Lung (tissue), 12 donors: ENCODE measurements around the gene CCDC157. TPM values are rescaled to one million over a fixed set of nuclear protein-coding genes. Genes with fewer than 3 reads are reported as not detected.

Experiments
- ATAC-seq: fragments of 200-7000 bp; cut with Tn5 transposase; one replicate; pipeline ENCODE4 v1.9.1; 2020; ENCODE audit warnings: moderate number of reproducible peaks; ENCODE audit not compliant: insufficient read depth, low FRiP score
- DNase-seq, 3 donors: peaks; one replicate each; pipeline ENCODE4 v3.0.0-alpha.2; 2013 to 2017
- H3K27ac ChIP-seq, 2 donors: one replicate each; pipeline ENCODE4 v1.5.1; 2013; ENCODE audit warnings: mild to moderate bottlenecking in 2 of 2, moderate library complexity in 2 of 2, control low read depth in 1 of 2, inconsistent platforms in 1 of 2, low read depth in 1 of 2, low read length in 1 of 2
- H3K27me3 ChIP-seq, 3 donors: one replicate each; pipeline ENCODE4 v1.5.1; 2013; ENCODE audit warnings: low read length in 2 of 3; ENCODE audit not compliant: control insufficient read depth in 3 of 3, insufficient read depth in 3 of 3
- H3K36me3 ChIP-seq, 4 donors: one replicate each; pipeline ENCODE4 v1.5.1; 2013; ENCODE audit warnings: low read length in 4 of 4, mild to moderate bottlenecking in 1 of 4, moderate library complexity in 1 of 4; ENCODE audit not compliant: control insufficient read depth in 4 of 4, insufficient read depth in 4 of 4
- H3K4me1 ChIP-seq, 5 donors: one replicate each; pipeline ENCODE4 v1.5.1; 2013; ENCODE audit warnings: low read length in 5 of 5, mild to moderate bottlenecking in 2 of 5, moderate library complexity in 1 of 5; ENCODE audit not compliant: control insufficient read depth in 5 of 5, insufficient read depth in 5 of 5
- H3K4me3 ChIP-seq: one replicate; pipeline ENCODE4 v1.5.1; 2013; ENCODE audit warnings: mild to moderate bottlenecking, control low read depth, moderate library complexity
- H3K9ac ChIP-seq, 2 donors: one replicate each; pipeline ENCODE4 v1.5.1; 2013; ENCODE audit warnings: low read length in 2 of 2, control low read depth in 1 of 2; ENCODE audit not compliant: insufficient read depth in 1 of 2
- H3K9me3 ChIP-seq, 4 donors: one replicate each; pipeline ENCODE4 v1.5.1; 2013; ENCODE audit warnings: low read length in 3 of 4, mild to moderate bottlenecking in 1 of 4, moderate library complexity in 1 of 4; ENCODE audit not compliant: control insufficient read depth in 4 of 4, insufficient read depth in 3 of 4
- CTCF ChIP-seq: IDR thresholded peaks from 2 replicates; pipeline ENCODE4 v1.5.1; 2012; ENCODE audit warnings: mild to moderate bottlenecking; ENCODE audit errors: control extremely low read depth, extremely low read depth
- WGBS, 2 donors: extraction: QIAGEN DNeasy Blood & Tissue Kit; methylation state at CpG; one replicate each; pipeline ENCODE4 v1.1.7; 2013; 5-methylcytosine and 5-hydroxymethylcytosine counted together
- polyA plus RNA-seq, 2 donors: library from polyadenylated mRNA; stranded (reverse); fragments of 200-250 nt; gene quantifications; one replicate each; pipeline ENCODE4 v1.2.1, GENCODE V29; 2013
- total RNA-seq, 2 donors: library from RNA; depleted of rRNA in 1 of 2; stranded (reverse); fragments of >200 nt in 1 of 2; gene quantifications; one replicate each; pipeline ENCODE4 v1.2.1, GENCODE V29; 2014 to 2021
- donor health status: control.
- donor health status: control.
- donor health status: Bipolar disorder and iron deficiency.
- donor health status: healthy.
- donor health status: DM: yes; HTN: yes; CAD: no.

CCDC157 gene
- total and polyA plus RNA-seq, 4 donors: 4.1 to 11.9 (median 8.5) TPM

- peak overlapping the region; percentile 4 to 77 for H3K9ac ChIP-seq
These were observed 41.1 kb downstream of the CCDC157 start for GRCh38 chr22:30397656-30398635.

DNA sequence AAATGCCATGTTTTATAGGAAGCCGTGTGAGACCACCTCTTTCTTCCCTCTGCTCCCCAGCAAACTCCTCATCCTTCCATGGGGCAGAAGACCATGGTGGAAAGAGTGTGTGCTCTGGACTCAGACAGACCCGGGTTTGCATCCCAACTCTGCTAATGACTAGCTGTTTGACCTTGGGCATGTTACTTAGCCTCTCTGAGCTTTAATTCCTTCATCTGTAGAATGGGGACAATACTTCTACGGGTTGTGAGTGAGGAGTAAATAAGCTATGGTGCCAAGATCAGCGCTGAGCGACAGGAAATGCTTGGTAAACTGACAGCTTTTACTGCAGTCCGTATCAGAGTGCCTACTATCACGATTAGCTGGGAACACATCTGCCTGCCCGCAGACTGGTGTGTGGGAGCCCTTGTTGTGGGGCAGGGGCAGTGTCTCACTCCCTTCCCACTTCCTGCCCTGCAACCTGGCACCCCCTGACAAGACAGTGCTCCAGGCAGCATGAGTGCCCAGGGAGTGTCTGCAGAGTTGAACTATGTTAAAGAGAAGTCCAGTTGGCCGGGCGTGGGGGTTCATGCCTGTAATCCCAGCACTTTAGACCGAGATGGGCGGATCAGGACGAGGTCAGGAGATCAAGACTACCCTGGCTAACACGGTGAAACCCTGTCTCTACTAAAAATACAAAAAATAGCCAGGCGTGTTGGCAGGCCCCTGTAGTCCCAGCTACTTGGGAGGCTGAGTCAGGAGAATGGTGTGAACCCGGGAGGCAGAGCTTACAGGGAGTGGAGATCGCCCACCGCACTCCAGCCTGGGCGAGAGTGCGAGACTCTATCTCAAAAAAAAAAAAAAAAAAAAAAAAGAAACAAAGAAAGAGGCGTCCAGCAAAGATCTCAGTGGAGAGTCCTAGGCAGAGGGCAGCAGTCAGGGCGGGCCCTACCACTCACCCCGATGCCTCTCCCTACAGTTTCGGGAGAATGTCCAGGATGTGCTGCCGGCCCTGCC, 42.2 kb downstream of the CCDC157 start:
- TF ChIP-seq CTCF: no peak
- no peak overlapping the region for H3K4me3 ChIP-seq
- DNase-seq (no peak), ATAC-seq (no peak)
- H3K36me3 ChIP-seq: no peaks in the 10 kb centered on the region
- H3K9me3 ChIP-seq: no peaks in the 10 kb centered on the region
- H3K27me3 ChIP-seq: peaks cover 0 to 3% (median 0%) of the 10 kb centered on the region in 3 donors
- 62 to 72% methylated on average over 24 to 25 of the region's 25 CpGs for WGBS, 2 donors
- peaks cover 0 to 17% (median 2%) of the 10 kb centered on the region in 5 donors for H3K4me1 ChIP-seq
- H3K27ac ChIP-seq: peak overlapping the region in 1 of 2 donors; percentile 20
- H3K9ac ChIP-seq: no peak overlapping the region

More at GRCh38 chr22:30397656-30398635, 41.1 kb downstream of the CCDC157 start:
- no peaks in the 10 kb centered on the region for H3K36me3 ChIP-seq
- no peak overlapping the region for H3K27ac ChIP-seq
- DNase-seq (no peak), ATAC-seq (no peak)
- peaks cover 0 to 3% (median 0%) of the 10 kb centered on the region in 3 donors for H3K27me3 ChIP-seq
- peaks cover 0 to 2% (median 0%) of the 10 kb centered on the region in 4 donors for H3K9me3 ChIP-seq
- WGBS, 2 donors: 27 to 29% methylated on average over 11 of the region's 11 CpGs
- no peak for TF ChIP-seq CTCF
- peaks cover 0 to 17% (median 2%) of the 10 kb centered on the region in 5 donors for H3K4me1 ChIP-seq
- H3K4me3 ChIP-seq: peak overlapping the region; percentile 47

DNA sequence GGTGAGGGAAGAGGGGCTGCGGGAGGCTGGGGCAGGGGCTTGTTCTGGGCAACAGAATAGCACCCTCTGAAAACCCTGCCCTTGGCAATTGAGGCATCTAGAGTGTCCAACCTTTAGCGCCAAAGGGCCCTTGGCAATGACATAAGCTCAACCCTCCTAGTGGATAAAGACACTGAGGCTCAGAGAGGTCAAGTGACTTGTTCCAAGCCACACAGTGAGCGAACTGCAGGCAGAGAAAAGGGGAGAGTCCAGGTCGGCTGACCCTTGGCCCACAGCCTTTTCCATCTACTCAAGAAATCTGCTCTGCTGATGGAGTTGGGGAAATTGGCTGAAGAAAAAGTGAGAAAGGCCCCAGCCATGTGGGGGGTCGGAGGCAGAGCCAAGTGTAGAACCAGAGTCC, 42.9 kb downstream of the CCDC157 start:
- no peak overlapping the region for H3K9ac ChIP-seq
- DNase-seq: no peak
- H3K27ac ChIP-seq: no peak overlapping the region
- H3K4me1 ChIP-seq: peaks cover 0 to 17% (median 2%) of the 10 kb centered on the region in 5 donors
- H3K9me3 ChIP-seq: no peaks in the 10 kb centered on the region
- peaks cover 0 to 3% (median 0%) of the 10 kb centered on the region in 3 donors for H3K27me3 ChIP-seq
- no peak for ATAC-seq
- H3K36me3 ChIP-seq: no peaks in the 10 kb centered on the region
- H3K4me3 ChIP-seq: no peak overlapping the region
- TF ChIP-seq CTCF: no peak
- 91 to 94% methylated on average over 5 of the region's 5 CpGs for WGBS, 2 donors
